ENCODE results near the gene SRD5A3. TPM values are rescaled to one million over a fixed set of nuclear protein-coding genes. Genes with fewer than 3 reads are reported as not detected.

Gene SRD5A3
- total RNA-seq, 4 donors from 2014 or later = 3.0 to 7.9 (median 5.2) TPM

DNA sequence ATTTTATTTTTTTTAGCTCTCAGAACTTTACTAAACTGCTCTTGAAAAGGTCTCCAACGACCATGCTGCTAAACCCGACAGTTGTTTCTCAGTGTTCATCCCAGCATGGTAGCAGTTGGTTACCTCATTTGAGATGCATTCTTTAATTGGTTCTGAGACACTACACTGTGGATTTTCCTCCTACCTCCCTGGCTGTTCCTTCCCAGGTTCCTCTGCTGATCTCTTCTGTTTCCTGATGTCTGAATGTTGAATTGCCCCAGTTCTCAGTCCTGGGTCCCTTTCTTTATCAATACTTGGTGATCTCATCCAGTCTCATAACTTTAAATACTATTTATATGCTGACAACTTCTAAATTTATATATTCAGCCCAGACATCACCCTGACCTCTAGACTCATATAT, 30.7 kb downstream of the SRD5A3 start:
- TF ChIP-seq POLR2A (IDR thresholded peaks at IDR 0.05; ENCODE audit: low read depth) = no peak
- no peak for TF ChIP-seq EP300 (IDR thresholded peaks at IDR 0.05)
- TF ChIP-seq CTCF (IDR thresholded peaks at IDR 0.05) = no peak
- TF ChIP-seq POLR2AphosphoS5 (IDR thresholded peaks at IDR 0.05) = no peak
- Histone ChIP-seq H3K36me3 (no peaks in the 10 kb centered on the region), H3K4me1 (no peaks in the 10 kb centered on the region), H3K9me3 (no peaks in the 10 kb centered on the region), H3K27me3 (no peaks in the 10 kb centered on the region), H3K27ac (replicated peaks in 1 of 4) (no peak overlapping the region), H3K4me3 (no peak overlapping the region)
- intact Hi-C loops (cut with DNase I) = no loop called here
- no peak for DNase-seq (ENCODE audit: extremely low spot score)
- WGBS = 88% methylated on average over 2 of the region's 2 CpGs

DNA sequence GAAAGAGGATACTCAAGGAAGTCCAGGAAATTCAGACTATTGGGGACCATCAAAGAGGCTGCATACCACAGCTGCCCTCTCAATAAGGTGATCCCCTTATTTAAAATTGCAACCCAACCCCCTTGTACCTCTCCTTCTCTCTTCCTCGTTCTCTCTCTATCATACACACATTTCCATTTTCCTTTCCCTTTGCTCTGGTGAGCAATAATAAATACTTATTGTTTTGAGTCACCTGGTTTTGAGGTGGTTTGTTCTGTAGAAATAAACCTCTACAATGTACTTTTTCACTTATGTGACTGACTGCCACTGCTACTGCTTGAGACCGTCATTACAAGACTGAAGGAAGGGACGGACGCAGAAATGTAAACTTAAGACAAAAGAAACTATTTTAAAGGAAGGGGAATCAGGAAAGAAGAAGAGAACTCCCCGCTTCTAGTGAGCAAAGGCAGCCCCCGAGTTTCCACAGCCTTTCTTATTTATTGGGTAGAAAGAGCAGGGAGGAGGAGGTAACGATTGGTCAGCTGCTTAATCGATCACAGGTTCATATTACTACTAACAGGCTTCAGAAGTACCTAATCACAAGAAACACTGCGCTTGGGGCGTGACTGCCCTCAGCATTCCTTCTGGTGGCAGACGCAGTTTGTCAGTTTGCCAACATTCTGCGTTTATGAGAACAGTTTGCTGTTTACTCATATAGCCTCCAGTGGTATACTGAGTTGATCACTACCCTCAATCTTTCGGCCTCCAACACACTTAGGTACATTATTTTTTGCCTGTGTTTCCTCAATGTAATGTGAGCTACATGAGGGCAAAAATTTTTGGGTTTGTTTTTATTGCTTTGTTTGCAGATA, 32.8 kb downstream of the SRD5A3 start:
- intact Hi-C loops (cut with DNase I) = no loop called here
- DNase-seq (ENCODE audit: extremely low spot score) = no peak
- WGBS = 86% methylated on average over 13 of the region's 13 CpGs
- Histone ChIP-seq H3K4me3 (no peak overlapping the region), H3K9me3 (no peaks in the 10 kb centered on the region), H3K36me3 (no peaks in the 10 kb centered on the region), H3K27ac (replicated peaks in 1 of 4) (no peak overlapping the region), H3K4me1 (no peaks in the 10 kb centered on the region), H3K27me3 (no peaks in the 10 kb centered on the region)
- TF ChIP-seq POLR2A (IDR thresholded peaks at IDR 0.05; ENCODE audit: low read depth) (no peak), POLR2AphosphoS5 (IDR thresholded peaks at IDR 0.05) (no peak), CTCF (IDR thresholded peaks at IDR 0.05) (no peak), EP300 (IDR thresholded peaks at IDR 0.05) (no peak)

- no peak for DNase-seq (ENCODE audit: extremely low spot score)
- Histone ChIP-seq H3K4me1 (no peaks in the 10 kb centered on the region), H3K9me3 (no peaks in the 10 kb centered on the region), H3K27me3 (no peaks in the 10 kb centered on the region), H3K4me3 (no peak overlapping the region), H3K27ac (replicated peaks in 1 of 4) (no peak overlapping the region), H3K36me3 (no peaks in the 10 kb centered on the region)
- WGBS = 82% methylated on average over 2 of the region's 2 CpGs
- no peak for TF ChIP-seq EP300 (IDR thresholded peaks at IDR 0.05)
- TF ChIP-seq CTCF (IDR thresholded peaks at IDR 0.05) = no peak
- no peak for TF ChIP-seq POLR2A (IDR thresholded peaks at IDR 0.05; ENCODE audit: low read depth)
- no peak for TF ChIP-seq POLR2AphosphoS5 (IDR thresholded peaks at IDR 0.05)
- intact Hi-C loops (cut with DNase I) = no loop called here
Measured at GRCh38 chr4:55380576-55380975, 34.5 kb downstream of the SRD5A3 start.

DNA sequence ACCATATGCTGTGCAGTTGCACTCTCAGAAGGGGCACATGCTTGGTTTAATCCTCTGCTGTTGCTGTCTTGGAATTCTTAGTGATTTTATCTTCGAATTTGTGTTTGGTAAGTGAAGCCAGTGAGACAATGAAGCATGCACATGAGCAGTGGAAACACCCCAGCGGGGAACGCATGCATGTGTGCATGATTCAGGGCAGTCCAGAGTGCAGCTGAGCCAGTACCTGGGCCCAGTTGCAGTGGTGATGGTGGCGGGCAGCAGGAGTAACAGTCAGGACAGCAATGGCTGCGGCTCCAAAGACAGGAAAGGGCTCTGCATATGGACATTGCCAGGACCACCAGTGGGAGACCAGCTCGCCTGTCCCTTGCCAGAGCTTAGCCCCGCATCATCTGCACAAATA, 35.5 kb downstream of the SRD5A3 start:
- no peaks in the 10 kb centered on the region for H3K9me3 ChIP-seq
- H3K4me1 ChIP-seq = no peaks in the 10 kb centered on the region
- H3K27me3 ChIP-seq = no peaks in the 10 kb centered on the region
- 96% methylated on average over 7 of the region's 7 CpGs for WGBS
- intact Hi-C loops (cut with DNase I) = no loop called here
- no peak overlapping the region for H3K4me3 ChIP-seq
- DNase-seq (ENCODE audit: extremely low spot score) = no peak
- TF ChIP-seq POLR2A (IDR thresholded peaks at IDR 0.05; ENCODE audit: low read depth) (no peak), CTCF (IDR thresholded peaks at IDR 0.05) (no peak), POLR2AphosphoS5 (IDR thresholded peaks at IDR 0.05) (no peak), EP300 (IDR thresholded peaks at IDR 0.05) (no peak)
- no peaks in the 10 kb centered on the region for H3K36me3 ChIP-seq
- no peak overlapping the region for H3K27ac ChIP-seq (replicated peaks in 1 of 4)
